NT2/D1 (cell line): ENCODE data around the gene DEF6.

Source experiments
- YY1 ChIP-seq: IDR thresholded peaks from 2 replicates; pipeline ENCODE4 v1.6.1; 2011; ENCODE audit not compliant: insufficient read length, insufficient read depth
- ZNF274 ChIP-seq: IDR thresholded peaks from 2 replicates; pipeline ENCODE4 v1.6.1; 2011; ENCODE audit warnings: mild to moderate bottlenecking, low read depth, low read length

- TF ChIP-seq ZNF274 (no peak), YY1 (no peak)
Measured at GRCh38 chr6:35327349-35328027, 29.9 kb downstream of the DEF6 start.
